Smooth muscle cell of bladder (primary cell): ENCODE measurements around the gene LPIN2. TPM values are rescaled to one million over a fixed set of nuclear protein-coding genes. Genes with fewer than 3 reads are reported as not detected.

ENCODE experiments used
- total RNA-seq: library from RNA; depleted of rRNA; stranded (reverse); fragments of >200 nt; gene quantifications from 2 replicates; pipeline ENCODE4 v1.2.3, GENCODE V29; 2014

LPIN2 gene, protein sequence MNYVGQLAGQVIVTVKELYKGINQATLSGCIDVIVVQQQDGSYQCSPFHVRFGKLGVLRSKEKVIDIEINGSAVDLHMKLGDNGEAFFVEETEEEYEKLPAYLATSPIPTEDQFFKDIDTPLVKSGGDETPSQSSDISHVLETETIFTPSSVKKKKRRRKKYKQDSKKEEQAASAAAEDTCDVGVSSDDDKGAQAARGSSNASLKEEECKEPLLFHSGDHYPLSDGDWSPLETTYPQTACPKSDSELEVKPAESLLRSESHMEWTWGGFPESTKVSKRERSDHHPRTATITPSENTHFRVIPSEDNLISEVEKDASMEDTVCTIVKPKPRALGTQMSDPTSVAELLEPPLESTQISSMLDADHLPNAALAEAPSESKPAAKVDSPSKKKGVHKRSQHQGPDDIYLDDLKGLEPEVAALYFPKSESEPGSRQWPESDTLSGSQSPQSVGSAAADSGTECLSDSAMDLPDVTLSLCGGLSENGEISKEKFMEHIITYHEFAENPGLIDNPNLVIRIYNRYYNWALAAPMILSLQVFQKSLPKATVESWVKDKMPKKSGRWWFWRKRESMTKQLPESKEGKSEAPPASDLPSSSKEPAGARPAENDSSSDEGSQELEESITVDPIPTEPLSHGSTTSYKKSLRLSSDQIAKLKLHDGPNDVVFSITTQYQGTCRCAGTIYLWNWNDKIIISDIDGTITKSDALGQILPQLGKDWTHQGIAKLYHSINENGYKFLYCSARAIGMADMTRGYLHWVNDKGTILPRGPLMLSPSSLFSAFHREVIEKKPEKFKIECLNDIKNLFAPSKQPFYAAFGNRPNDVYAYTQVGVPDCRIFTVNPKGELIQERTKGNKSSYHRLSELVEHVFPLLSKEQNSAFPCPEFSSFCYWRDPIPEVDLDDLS
- total RNA-seq: 33.9 and 37.8 TPM in 2 replicates

DNA sequence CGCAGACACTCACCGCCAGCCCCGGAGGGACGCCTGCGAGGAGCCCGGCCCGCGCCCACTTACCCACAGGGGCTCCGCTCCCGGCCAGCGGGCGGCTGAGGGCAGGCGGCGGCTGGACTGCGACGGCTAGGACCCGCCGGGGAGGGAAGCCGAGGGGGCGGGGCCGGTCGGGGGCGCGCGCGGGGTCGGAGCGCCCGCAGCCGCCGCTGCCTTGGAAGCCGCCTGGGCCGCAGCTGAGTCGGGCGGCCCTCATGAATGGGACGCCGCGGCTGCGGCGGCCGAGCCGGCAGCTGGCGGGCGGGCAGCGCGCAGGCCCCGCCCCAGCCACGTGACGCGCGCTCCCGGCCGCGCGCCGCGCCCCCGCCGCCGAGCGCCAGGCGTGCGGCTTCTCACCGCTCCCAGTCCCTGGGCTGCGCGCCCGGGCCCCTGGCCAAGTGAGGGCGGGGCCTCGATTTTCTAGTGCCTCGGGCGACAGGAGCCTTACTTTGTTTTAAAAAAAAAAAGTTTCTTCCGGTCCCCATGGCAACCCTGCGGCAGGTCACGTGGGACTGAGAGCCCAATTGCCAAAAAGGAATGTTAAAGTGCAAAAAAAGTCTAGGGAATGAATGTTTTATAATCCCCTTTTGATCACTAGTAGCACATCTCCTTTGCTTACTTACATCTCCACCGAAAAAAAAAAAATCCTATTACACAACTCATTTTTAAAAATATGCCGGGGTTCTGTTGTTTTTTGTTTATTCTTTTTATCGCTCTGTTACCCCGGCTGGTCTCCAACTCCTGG is at the start of gene LPIN2:
LPIN2 (minus strand) TSS at position 121 of the 781 bp plus-strand sequence. CDS start 52,304 bp downstream, outside the sequence.

Other genes with a start within 250 kb of the LPIN2 start
- 26.5 and 28.4 TPM in 2 replicates for gene EMILIN2, start 166.1 kb downstream of the LPIN2 start, total RNA-seq
- gene MYOM1, start 206.8 kb upstream of the LPIN2 start, total RNA-seq: 1.3 and 2.5 TPM in 2 replicates
- 813 and 879 TPM in 2 replicates for gene MYL12A, start 234.7 kb upstream of the LPIN2 start, total RNA-seq
- 390 and 424 TPM in 2 replicates for gene MYL12B, start 249.0 kb upstream of the LPIN2 start, total RNA-seq